Measurements from ENCODE around the gene COPG1. TPM values are rescaled to one million over a fixed set of nuclear protein-coding genes. Genes with fewer than 3 reads are reported as not detected.

Gene COPG1
- total and polyA plus RNA-seq, 10 donors, result 47.8 to 134 (median 105) TPM

- peak in 1 of 3 donors; percentile 54 for TF ChIP-seq POLR2AphosphoS5 (IDR thresholded peaks at IDR 0.05)
- no peak for TF ChIP-seq CTCF (IDR thresholded peaks at IDR 0.05 in 8 of 11, conservative IDR thresholded peaks at IDR 0.05 in 3 of 11)
- no peak for TF ChIP-seq POLR2A (IDR thresholded peaks at IDR 0.05)
- no peak for DNase-seq
- Histone ChIP-seq H3K4me1 (peaks cover 0 to 43% (median 13%) of the 10 kb centered on the region in 6 donors), H3K9me3 (no peaks in the 10 kb centered on the region), H3K27ac (peak overlapping the region in 7 of 8 donors; percentile 65 to 96 (median 80)), H3K36me3 (no peaks in the 10 kb centered on the region), H3K4me3 (peak overlapping the region in 1 of 8 donors; percentile 46), H3K27me3 (replicated peaks in 1 of 7) (peaks cover 0 to 6% (median 0%) of the 10 kb centered on the region in 7 donors)
- intact Hi-C loops (cut with DNase I; ENCODE audit: low total_unique reads), result no loop called here
- WGBS, 5 donors, result 58 to 87% (median 65%) methylated on average over 8 of the region's 8 CpGs
Measured at GRCh38 chr3:129238945-129239705, 10.3 kb upstream of the COPG1 start.

GRCh38 chr3:129239991-129240390 is 9.4 kb upstream of the COPG1 start:
- Histone ChIP-seq H3K27ac (peak overlapping the region in 5 of 8 donors; percentile 70 to 96 (median 81)), H3K27me3 (replicated peaks in 1 of 7) (peaks cover 0 to 4% (median 0%) of the 10 kb centered on the region in 7 donors), H3K4me1 (peaks cover 0 to 40% (median 6%) of the 10 kb centered on the region in 6 donors), H3K9me3 (no peaks in the 10 kb centered on the region), H3K36me3 (no peaks in the 10 kb centered on the region), H3K4me3 (no peak overlapping the region)
- 74 to 88% (median 78%) methylated on average over 6 of the region's 6 CpGs for WGBS, 5 donors
- intact Hi-C loops (cut with DNase I; ENCODE audit: low total_unique reads), result no loop called here
- no peak for DNase-seq
- no peak for TF ChIP-seq CTCF (IDR thresholded peaks at IDR 0.05 in 8 of 11, conservative IDR thresholded peaks at IDR 0.05 in 3 of 11)
- no peak for TF ChIP-seq POLR2A (IDR thresholded peaks at IDR 0.05)
- no peak for TF ChIP-seq POLR2AphosphoS5 (IDR thresholded peaks at IDR 0.05)

- Histone ChIP-seq H3K27me3 (replicated peaks in 1 of 7) (peaks cover 0 to 4% (median 0%) of the 10 kb centered on the region in 7 donors), H3K4me3 (no peak overlapping the region), H3K27ac (peak overlapping the region in 3 of 8 donors; percentile 81 to 96 (median 87)), H3K36me3 (no peaks in the 10 kb centered on the region), H3K9me3 (no peaks in the 10 kb centered on the region), H3K4me1 (peaks cover 0 to 40% (median 9%) of the 10 kb centered on the region in 6 donors)
- DNase-seq, result no peak
- 46 to 73% (median 57%) methylated on average over 3 of the region's 3 CpGs for WGBS, 5 donors
- TF ChIP-seq POLR2AphosphoS5 (IDR thresholded peaks at IDR 0.05) (no peak), CTCF (IDR thresholded peaks at IDR 0.05 in 8 of 11, conservative IDR thresholded peaks at IDR 0.05 in 3 of 11) (no peak), POLR2A (IDR thresholded peaks at IDR 0.05) (no peak)
- intact Hi-C loops (cut with DNase I; ENCODE audit: low total_unique reads), result no loop called here
Measured at GRCh38 chr3:129240436-129240835, 9.0 kb upstream of the COPG1 start.

GRCh38 chr3:129245141-129245540 is 4.3 kb upstream of the COPG1 start:
- intact Hi-C loops (cut with DNase I; ENCODE audit: low total_unique reads), result loop anchor here (5.0 kb wide), 1 partner anchor 273 kb away; no protein-coding TSS in a partner anchor

More at GRCh38 chr3:129245141-129245540, 4.3 kb upstream of the COPG1 start:
- Histone ChIP-seq H3K9me3 (no peaks in the 10 kb centered on the region), H3K4me1 (peaks cover 2 to 50% (median 30%) of the 10 kb centered on the region in 6 donors), H3K27me3 (replicated peaks in 1 of 7) (no peaks in the 10 kb centered on the region), H3K36me3 (no peaks in the 10 kb centered on the region), H3K4me3 (peak overlapping the region in 1 of 8 donors; percentile 23), H3K27ac (peak overlapping the region in 3 of 8 donors; percentile 1 to 74 (median 55))
- WGBS, 5 donors, result 80 to 92% (median 83%) methylated on average over 5 of the region's 5 CpGs
- DNase-seq, result no peak
- no peak for TF ChIP-seq POLR2A (IDR thresholded peaks at IDR 0.05)
